ENCODE results near the gene HYCC1.

- no peak for TF ChIP-seq POU5F1 (IDR thresholded peaks at IDR 0.05; ENCODE audit: borderline replicate concordance, low read depth, low read length, partially characterized antibody)
- TF ChIP-seq NBN (IDR thresholded peaks at IDR 0.05; ENCODE audit: low read depth), result no peak
- no peak for TF ChIP-seq EZH2 (IDR thresholded peaks at IDR 0.05; ENCODE audit: borderline replicate concordance, low read depth, low read length)
- TF ChIP-seq SRF (CRISPR knock-in tag; IDR thresholded peaks at IDR 0.05), result no peak
- no peak for TF ChIP-seq TEAD4 (IDR thresholded peaks at IDR 0.05; ENCODE audit: low read length)
- TF ChIP-seq TEAD4 (CRISPR knock-in tag; IDR thresholded peaks at IDR 0.05; ENCODE audit: borderline replicate concordance), result no peak
- TF ChIP-seq SMAD4 (CRISPR knock-in tag; conservative IDR thresholded peaks at IDR 0.05), result no peak
- TF ChIP-seq MAX (CRISPR knock-in tag; IDR thresholded peaks at IDR 0.05), result no peak
Observed at GRCh38 chr7:23012186-23012585, 1.7 kb downstream of the HYCC1 start.

Measured in K562 (cell line).